KMS-11 (cell line): ENCODE measurements around the gene ASCC1.

Source experiments
- H2AFZ ChIP-seq: fragments of 200-600 bp; sonication (generic); 2 replicates; pipeline ENCODE4 v1.6.1; 2016; ENCODE audit warnings: antibody characterized with exemption, mixed run types, low read depth
- H3K27ac ChIP-seq: fragments of 200-600 bp; sonication (generic); 2 replicates; pipeline ENCODE4 v1.6.1; 2016; ENCODE audit warnings: mild to moderate bottlenecking, mixed run types
- H3K27me3 ChIP-seq: fragments of 200-600 bp; sonication (generic); 2 replicates; pipeline ENCODE4 v1.6.1; 2017; ENCODE audit warnings: mild to moderate bottlenecking, low read depth, mixed run types, moderate library complexity; ENCODE audit not compliant: insufficient read depth
- H3K36me3 ChIP-seq: fragments of 200-600 bp; sonication (generic); 2 replicates; pipeline ENCODE4 v1.6.1; 2017; ENCODE audit warnings: mild to moderate bottlenecking, mixed run types; ENCODE audit not compliant: insufficient read depth
- H3K4me1 ChIP-seq: fragments of 200-600 bp; sonication (generic); 2 replicates; pipeline ENCODE4 v1.6.1; 2016; ENCODE audit warnings: mild to moderate bottlenecking, low read depth, mixed run types; ENCODE audit not compliant: poor library complexity, severe bottlenecking
- H3K4me2 ChIP-seq: fragments of 200-600 bp; sonication (generic); 2 replicates; pipeline ENCODE4 v1.7.0; 2016; ENCODE audit warnings: mild to moderate bottlenecking, mixed run types
- H3K4me3 ChIP-seq: fragments of 200-600 bp; sonication (generic); IDR thresholded peaks from 2 replicates; pipeline ENCODE4 v1.6.1; 2017; ENCODE audit warnings: low read depth, low read length, mixed read lengths; ENCODE audit not compliant: insufficient read depth
- H3K79me2 ChIP-seq: fragments of 200-600 bp; sonication (generic); 2 replicates; pipeline ENCODE4 v1.6.1; 2016; ENCODE audit warnings: low read depth, mixed run types; ENCODE audit not compliant: insufficient read depth
- H3K9ac ChIP-seq: fragments of 200-600 bp; sonication (generic); 2 replicates; pipeline ENCODE4 v1.6.1; 2016; ENCODE audit warnings: mild to moderate bottlenecking, mixed run types
- H4K20me1 ChIP-seq: fragments of 200-600 bp; sonication (generic); 2 replicates; pipeline ENCODE4 v1.6.1; 2016; ENCODE audit warnings: mild to moderate bottlenecking, mixed run types; ENCODE audit not compliant: insufficient read depth
- TF ChIP-seq, protein P1 (sequence below): fragments of 200-600 bp; sonication (generic); conservative IDR thresholded peaks from 2 replicates; pipeline ENCODE4 v1.6.1; 2017; ENCODE audit warnings: low read depth, mild to moderate bottlenecking, antibody characterized with exemption, low read length, moderate library complexity, mixed read lengths

ASCC1 gene

DNA sequence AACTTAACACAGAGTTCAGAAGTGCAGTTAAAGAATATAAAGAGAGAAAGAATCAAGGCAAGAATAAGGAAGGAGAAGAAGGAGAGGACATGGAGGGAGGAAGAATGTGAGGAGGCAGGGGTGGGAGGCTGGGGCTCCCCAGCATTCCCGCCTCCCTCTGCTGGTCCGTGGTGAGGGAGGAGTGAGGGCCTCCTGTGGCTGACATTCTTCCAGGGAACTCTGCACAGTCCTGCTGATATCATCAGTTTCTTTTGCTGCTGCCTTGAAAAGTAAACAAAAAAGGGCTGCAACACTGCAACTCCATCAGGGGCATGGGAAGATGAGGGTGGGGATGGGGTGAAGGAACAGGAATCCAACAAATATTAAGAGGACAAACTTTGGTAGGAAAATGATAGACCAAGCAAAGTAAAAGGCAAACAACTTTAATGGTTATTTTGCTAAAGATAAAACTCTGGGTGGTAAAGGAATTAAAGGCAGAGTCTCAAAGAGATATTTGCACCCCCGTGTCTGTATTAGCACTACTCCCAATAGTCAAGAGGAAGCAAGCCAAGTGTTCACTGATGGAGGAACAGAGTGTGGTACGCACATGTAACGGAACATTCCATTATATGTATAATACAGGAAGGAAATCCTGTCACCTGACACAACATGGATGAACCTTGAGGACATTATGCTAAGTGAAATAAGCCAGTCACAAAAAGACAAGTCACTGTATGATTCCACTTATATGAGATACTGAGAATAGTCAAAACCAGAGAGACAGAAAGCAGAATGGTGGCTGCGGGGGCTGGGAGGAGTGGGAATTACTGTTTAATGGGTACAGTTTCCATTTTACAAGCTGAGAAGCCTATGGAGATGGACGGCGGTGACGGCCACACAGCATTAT is 119.7 kb downstream of the ASCC1 start:
- Histone ChIP-seq H3K9ac (no peak overlapping the region), H2AFZ (no peak overlapping the region), H3K4me1 (no peaks in the 10 kb centered on the region), H3K4me3 (no peak overlapping the region), H3K27ac (no peak overlapping the region), H3K36me3 (no peaks in the 10 kb centered on the region; the same call in 1 of the 2 replicates), H4K20me1 (no peaks in the 10 kb centered on the region), H3K79me2 (no peaks in the 10 kb centered on the region), H3K27me3 (no peaks in the 10 kb centered on the region), H3K4me2 (no peak overlapping the region)
- TF ChIP-seq, protein P1, sequence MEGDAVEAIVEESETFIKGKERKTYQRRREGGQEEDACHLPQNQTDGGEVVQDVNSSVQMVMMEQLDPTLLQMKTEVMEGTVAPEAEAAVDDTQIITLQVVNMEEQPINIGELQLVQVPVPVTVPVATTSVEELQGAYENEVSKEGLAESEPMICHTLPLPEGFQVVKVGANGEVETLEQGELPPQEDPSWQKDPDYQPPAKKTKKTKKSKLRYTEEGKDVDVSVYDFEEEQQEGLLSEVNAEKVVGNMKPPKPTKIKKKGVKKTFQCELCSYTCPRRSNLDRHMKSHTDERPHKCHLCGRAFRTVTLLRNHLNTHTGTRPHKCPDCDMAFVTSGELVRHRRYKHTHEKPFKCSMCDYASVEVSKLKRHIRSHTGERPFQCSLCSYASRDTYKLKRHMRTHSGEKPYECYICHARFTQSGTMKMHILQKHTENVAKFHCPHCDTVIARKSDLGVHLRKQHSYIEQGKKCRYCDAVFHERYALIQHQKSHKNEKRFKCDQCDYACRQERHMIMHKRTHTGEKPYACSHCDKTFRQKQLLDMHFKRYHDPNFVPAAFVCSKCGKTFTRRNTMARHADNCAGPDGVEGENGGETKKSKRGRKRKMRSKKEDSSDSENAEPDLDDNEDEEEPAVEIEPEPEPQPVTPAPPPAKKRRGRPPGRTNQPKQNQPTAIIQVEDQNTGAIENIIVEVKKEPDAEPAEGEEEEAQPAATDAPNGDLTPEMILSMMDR, result no peak

DNA sequence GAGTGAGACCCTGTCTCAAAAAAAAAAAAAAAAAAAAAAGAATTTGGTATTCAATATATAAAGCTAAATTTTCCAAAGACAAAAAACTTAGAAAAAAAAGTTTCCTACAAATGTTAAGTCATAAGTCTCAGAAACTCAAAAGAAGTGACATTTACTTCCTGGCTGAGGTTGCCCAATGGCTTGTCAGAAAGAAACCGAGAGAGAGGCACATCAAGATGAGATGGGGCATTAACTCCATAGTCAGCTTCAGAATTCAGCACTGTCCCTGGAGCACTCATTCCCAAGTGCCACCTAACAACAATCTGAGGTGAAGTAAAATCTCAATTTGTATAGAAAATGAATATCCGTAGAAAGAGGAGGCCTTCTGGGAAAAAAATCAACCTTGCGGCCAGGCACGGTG is 120.9 kb downstream of the ASCC1 start:
- Histone ChIP-seq H3K79me2 (no peaks in the 10 kb centered on the region), H3K4me3 (no peak overlapping the region), H3K27me3 (no peaks in the 10 kb centered on the region), H4K20me1 (no peaks in the 10 kb centered on the region), H3K27ac (no peak overlapping the region), H3K36me3 (no peaks in the 10 kb centered on the region; the same call in 1 of the 2 replicates), H3K4me2 (no peak overlapping the region), H3K9ac (no peak overlapping the region), H2AFZ (no peak overlapping the region), H3K4me1 (no peaks in the 10 kb centered on the region)
- TF ChIP-seq, protein P1, result no peak

GRCh38 chr10:72094574-72094973 is 121.5 kb downstream of the ASCC1 start:
- Histone ChIP-seq H4K20me1 (no peaks in the 10 kb centered on the region), H3K27ac (no peak overlapping the region), H3K4me3 (no peak overlapping the region), H2AFZ (no peak overlapping the region), H3K9ac (no peak overlapping the region), H3K79me2 (no peaks in the 10 kb centered on the region), H3K4me2 (no peak overlapping the region), H3K4me1 (no peaks in the 10 kb centered on the region), H3K27me3 (no peaks in the 10 kb centered on the region), H3K36me3 (no peaks in the 10 kb centered on the region; the same call in 1 of the 2 replicates)
- TF ChIP-seq, protein P1, result no peak

DNA sequence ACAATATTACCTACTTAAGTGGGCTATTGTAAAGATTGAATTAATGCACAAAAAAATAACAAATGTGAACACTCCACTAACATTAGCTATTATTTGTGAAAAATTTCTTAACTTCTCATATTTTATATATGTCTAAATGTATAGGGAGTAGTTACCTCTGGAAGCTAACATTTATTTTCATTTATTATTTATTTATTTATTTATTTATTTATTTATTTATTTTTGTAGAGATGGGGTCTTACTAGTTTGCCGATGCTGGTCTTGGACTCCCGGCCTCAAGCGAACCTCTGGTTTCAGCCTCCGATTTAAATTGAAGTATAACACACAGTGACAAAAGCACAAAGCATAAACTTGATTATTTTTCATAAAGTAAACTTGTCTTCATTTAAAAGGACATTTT is 122.6 kb downstream of the ASCC1 start:
- Histone ChIP-seq H3K36me3 (no peaks in the 10 kb centered on the region; the same call in 1 of the 2 replicates), H3K4me3 (no peak overlapping the region), H3K4me2 (no peak overlapping the region), H3K27ac (no peak overlapping the region), H3K27me3 (no peaks in the 10 kb centered on the region), H2AFZ (no peak overlapping the region), H4K20me1 (no peaks in the 10 kb centered on the region), H3K4me1 (no peaks in the 10 kb centered on the region), H3K9ac (no peak overlapping the region), H3K79me2 (no peaks in the 10 kb centered on the region)
- TF ChIP-seq, protein P1, result no peak
